B cell (primary cell): Measurements from ENCODE around the gene OVCH1. TPM values are rescaled to one million over a fixed set of nuclear protein-coding genes. Genes with fewer than 3 reads are reported as not detected.
"Not testable (repeated sequence)": the region's sequence is repeated elsewhere in the genome, so short reads cannot be mapped to it uniquely, and the experiment has no call there.

Experiments used
- ATAC-seq: fragments of 200-7000 bp; cut with Tn5 transposase; one replicate; pipeline ENCODE4 v1.10.0; 2021; ENCODE audit warnings: low read depth, mild to moderate bottlenecking, moderate number of reproducible peaks, moderate library complexity
- CTCF ChIA-PET: fragments of 350-600 bp; sonication (Branson Sonifier 250); formaldehyde crosslinking; loops from one replicate; lab custom pipeline; 2021; ENCODE audit warnings: antibody characterized with exemption, inconsistent platforms; lab: Charles Lee
- POLR2A ChIA-PET: fragments of 350-600 bp; sonication (Branson Sonifier 250); formaldehyde crosslinking; loops from one replicate; lab custom pipeline; 2021; ENCODE audit warnings: antibody characterized with exemption; lab: Charles Lee
- DNase-seq: peaks from one replicate; pipeline ENCODE4 v3.0.0; 2013
- H2AFZ ChIP-seq: 2 replicates; pipeline ENCODE4 v1.6.1; 2012; ENCODE audit warnings: mild to moderate bottlenecking, low read depth, low read length; ENCODE audit not compliant: insufficient read depth, poor library complexity, severe bottlenecking
- H3K27ac ChIP-seq, 2 donors: 1 replicate in 1 of 2; 2 replicates in 1 of 2; pipeline ENCODE4 v1.5.1; 2012 to 2013; ENCODE audit warnings: low read length in 2 of 2, mild to moderate bottlenecking in 2 of 2, moderate library complexity in 1 of 2
- H3K27me3 ChIP-seq, 4 experiments: fragments of 200-600 bp in 1 of 4; sonication (generic) in 1 of 4; replicated peaks in 1 of 4; 1 replicate in 2 of 4; 2 replicates in 2 of 4; pipeline versions ENCODE4 v1.6.1 to v1.7.0; 2013 to 2016; ENCODE audit warnings: low read length in 3 of 4, mild to moderate bottlenecking in 2 of 4, mixed read lengths in 1 of 4, moderate library complexity in 1 of 4; ENCODE audit not compliant: insufficient read depth in 4 of 4, control insufficient read depth in 3 of 4; ENCODE audit errors: control extremely low read depth in 1 of 4
- H3K36me3 ChIP-seq, 2 experiments: replicated peaks in 1 of 2; 1 replicate in 1 of 2; 2 replicates in 1 of 2; pipeline versions ENCODE4 v1.6.1 to v1.7.1; 2013; ENCODE audit warnings: low read length in 1 of 2; ENCODE audit not compliant: insufficient read depth in 2 of 2, control insufficient read depth in 1 of 2; ENCODE audit errors: control extremely low read depth in 1 of 2, extremely low read depth in 1 of 2
- H3K4me1 ChIP-seq, 2 donors: fragments of 200-600 bp in 1 of 2; sonication (generic) in 1 of 2; 1 replicate in 1 of 2; 2 replicates in 1 of 2; pipeline versions ENCODE4 v1.5.1 to v1.6.1; 2013 to 2017; ENCODE audit warnings: low read length in 2 of 2; ENCODE audit not compliant: control insufficient read depth in 2 of 2, insufficient read depth in 2 of 2
- H3K4me2 ChIP-seq: replicated peaks from 2 replicates; pipeline ENCODE3; 2012; ENCODE audit warnings: mild to moderate bottlenecking, low read depth, low read length; ENCODE audit not compliant: poor library complexity, severe bottlenecking
- H3K4me3 ChIP-seq, 5 experiments: fragments of 200-600 bp in 1 of 5; sonication (generic) in 1 of 5; 1 replicate in 3 of 5; 2 replicates in 2 of 5; pipeline versions ENCODE4 v1.5.1 to v1.7.0; 2011 to 2016; ENCODE audit warnings: low read length in 4 of 5, mild to moderate bottlenecking in 4 of 5, low read depth in 2 of 5, control low read depth in 1 of 5, moderate library complexity in 1 of 5; ENCODE audit not compliant: insufficient read depth in 1 of 5; ENCODE audit errors: control extremely low read depth in 1 of 5, extremely low read depth in 1 of 5
- H3K79me2 ChIP-seq: fragments of 200-600 bp; sonication (generic); one replicate; pipeline ENCODE4 v1.6.0; 2016; ENCODE audit warnings: low read length; ENCODE audit not compliant: control insufficient read depth, insufficient read depth
- H3K9ac ChIP-seq: fragments of 200-600 bp; sonication (generic); 2 replicates; pipeline ENCODE4 v1.6.1; 2017; ENCODE audit warnings: mild to moderate bottlenecking, low read length, moderate library complexity
- H3K9me3 ChIP-seq, 3 donors: one replicate each; pipeline versions ENCODE4 v1.6.1 to v1.7.1; 2013; ENCODE audit warnings: low read length in 2 of 3; ENCODE audit not compliant: control insufficient read depth in 2 of 3, insufficient read depth in 1 of 3; ENCODE audit errors: control extremely low read depth in 1 of 3
- H4K20me1 ChIP-seq: 2 replicates; pipeline ENCODE4 v1.6.0; 2012; ENCODE audit warnings: mild to moderate bottlenecking, low read length; ENCODE audit not compliant: insufficient read depth, control insufficient read depth, poor library complexity, severe bottlenecking
- H3K27ac Mint-ChIP-seq: one replicate; pipeline ENCODE4 v1.8.0; 2021; ENCODE audit warnings: mixed read lengths
- H3K27me3 Mint-ChIP-seq: one replicate; pipeline ENCODE4 v1.8.0; 2021; ENCODE audit warnings: mixed read lengths
- H3K4me1 Mint-ChIP-seq: one replicate; pipeline ENCODE4 v1.8.0; 2021; ENCODE audit warnings: mixed read lengths
- H3K4me3 Mint-ChIP-seq: one replicate; pipeline ENCODE4 v1.8.0; 2021; ENCODE audit warnings: mixed read lengths
- H3K9me3 Mint-ChIP-seq: one replicate; pipeline ENCODE4 v1.8.0; 2022; ENCODE audit warnings: mixed read lengths; ENCODE audit not compliant: insufficient read depth
- CTCF ChIP-seq: fragments of 200-600 bp; IDR thresholded peaks from one replicate; pipeline ENCODE4 v1.8.0; 2022; ENCODE audit warnings: antibody characterized with exemption, mild to moderate bottlenecking
- EZH2 ChIP-seq: IDR thresholded peaks from 2 replicates; pipeline ENCODE4 v1.6.1; 2012; ENCODE audit warnings: borderline replicate concordance, low read depth, mild to moderate bottlenecking, moderate library complexity, low read length; ENCODE audit not compliant: insufficient read depth, poor library complexity, severe bottlenecking
- WGBS: methylation state at CpG from one replicate; pipeline ENCODE4 v1.1.5; 2013; ENCODE audit warnings: missing lambda C conversion rate; ENCODE audit not compliant: insufficient coverage; 5-methylcytosine and 5-hydroxymethylcytosine counted together
- intact Hi-C: fragments of 100-400 bp; cut with micrococcal nuclease; formaldehyde crosslinking; loops from one replicate; pipeline ENCODE4 v1.10.0; 2022
- polyA plus RNA-seq: library from polyadenylated mRNA; depleted of rRNA; stranded (reverse); fragments of >200 nt; gene quantifications from 2 replicates; pipeline ENCODE4 v1.2.3, GENCODE V29; 2012
- total RNA-seq, 2 donors: library from RNA; stranded (reverse); fragments of 120-200 nt in 1 of 2; gene quantifications; 1 replicate in 1 of 2; 2 replicates in 1 of 2; pipeline versions ENCODE4 v1.2.3 to v1.2.4, GENCODE V29; 2013 to 2022

OVCH1 gene
- total and polyA plus RNA-seq, 2 donors (not counting 1 experiment from before 2014, with no cell fraction given), result not detected

DNA sequence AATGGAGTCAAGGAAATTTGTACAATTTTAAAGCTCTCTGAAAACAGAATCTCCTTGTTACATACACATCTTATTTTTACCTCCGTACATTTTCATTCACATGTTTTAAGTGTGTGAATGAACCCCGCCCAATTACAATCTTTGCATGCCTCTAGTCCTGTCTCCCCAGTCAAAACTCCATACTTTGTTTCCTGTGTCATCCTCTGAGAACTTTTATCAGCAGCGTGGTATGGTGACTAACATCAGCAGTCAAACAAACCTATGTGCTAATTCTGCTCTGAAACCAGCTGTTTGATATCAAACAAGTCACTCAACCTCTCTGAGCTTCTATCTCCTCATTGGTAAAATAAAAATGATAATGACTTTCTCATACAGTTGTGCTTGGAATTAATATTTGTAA is 100.7 kb downstream of the OVCH1 start:
- peaks cover 46% of the 10 kb centered on the region for H3K27me3 Mint-ChIP-seq
- no peak overlapping the region for H3K27ac Mint-ChIP-seq

DNA sequence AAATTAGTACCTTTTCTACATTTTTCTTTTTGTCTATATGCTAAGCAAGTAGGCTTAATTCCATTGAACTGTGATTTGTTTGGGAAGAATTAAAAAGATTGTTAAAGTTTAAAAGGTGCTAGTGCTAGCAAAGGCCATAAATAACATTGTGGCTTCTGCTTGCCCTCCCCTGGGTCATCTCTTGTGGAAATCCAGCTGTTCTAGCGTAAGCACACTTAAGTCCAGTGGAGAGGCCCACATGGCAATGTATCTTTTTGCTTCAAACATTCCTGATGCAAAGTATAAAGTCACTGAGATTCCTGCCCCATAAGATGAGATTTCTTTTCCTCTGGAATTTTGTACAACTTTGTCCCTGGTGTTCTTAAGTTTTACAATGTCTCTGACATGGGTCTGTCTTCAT is 102.1 kb downstream of the OVCH1 start:
- Histone ChIP-seq H3K4me2 (no peak overlapping the region), H3K27ac (no peak overlapping the region), H4K20me1 (no peaks in the 10 kb centered on the region), H3K27me3 (peaks cover 0 to 4% (median 0%) of the 10 kb centered on the region in 4 experiments), H3K79me2 (no peaks in the 10 kb centered on the region), H3K36me3 (no peaks in the 10 kb centered on the region), H3K9ac (no peak overlapping the region), H2AFZ (no peak overlapping the region), H3K4me3 (no peak overlapping the region), H3K4me1 (no peaks in the 10 kb centered on the region), H3K9me3 (no peaks in the 10 kb centered on the region)
- CTCF ChIA-PET, result no interaction called here
- H3K4me1 Mint-ChIP-seq, result no peaks in the 10 kb centered on the region
- H3K27ac Mint-ChIP-seq, result no peak overlapping the region
- H3K9me3 Mint-ChIP-seq, result no peaks in the 10 kb centered on the region
- POLR2A ChIA-PET, result no interaction called here
- peaks cover 36% of the 10 kb centered on the region for H3K27me3 Mint-ChIP-seq
- TF ChIP-seq EZH2 (no peak), CTCF (no peak)
- intact Hi-C loops, result no loop called here
- ATAC-seq, result no peak
- no peak overlapping the region for H3K4me3 Mint-ChIP-seq
- 100% methylated on average over 1 of the region's 1 CpG for WGBS
- no peak for DNase-seq

More for the DNA sequence above, 100.7 kb downstream of the OVCH1 start:
- POLR2A ChIA-PET, result no interaction called here
- Histone ChIP-seq H3K4me2 (no peak overlapping the region), H2AFZ (no peak overlapping the region), H3K36me3 (no peaks in the 10 kb centered on the region), H3K27ac (no peak overlapping the region), H3K4me1 (no peaks in the 10 kb centered on the region), H3K4me3 (no peak overlapping the region), H4K20me1 (no peaks in the 10 kb centered on the region), H3K79me2 (no peaks in the 10 kb centered on the region), H3K27me3 (peaks cover 0 to 4% (median 0%) of the 10 kb centered on the region in 4 experiments), H3K9ac (no peak overlapping the region), H3K9me3 (no peaks in the 10 kb centered on the region)
- WGBS, result 93% methylated on average over 2 of the region's 3 CpGs
- ATAC-seq, result no peak
- DNase-seq, result no peak
- TF ChIP-seq EZH2 (no peak), CTCF (no peak)
- Mint-ChIP-seq H3K9me3 (no peaks in the 10 kb centered on the region), H3K4me1 (no peaks in the 10 kb centered on the region), H3K4me3 (no peak overlapping the region)
- CTCF ChIA-PET, result no interaction called here
- intact Hi-C loops, result no loop called here

DNA sequence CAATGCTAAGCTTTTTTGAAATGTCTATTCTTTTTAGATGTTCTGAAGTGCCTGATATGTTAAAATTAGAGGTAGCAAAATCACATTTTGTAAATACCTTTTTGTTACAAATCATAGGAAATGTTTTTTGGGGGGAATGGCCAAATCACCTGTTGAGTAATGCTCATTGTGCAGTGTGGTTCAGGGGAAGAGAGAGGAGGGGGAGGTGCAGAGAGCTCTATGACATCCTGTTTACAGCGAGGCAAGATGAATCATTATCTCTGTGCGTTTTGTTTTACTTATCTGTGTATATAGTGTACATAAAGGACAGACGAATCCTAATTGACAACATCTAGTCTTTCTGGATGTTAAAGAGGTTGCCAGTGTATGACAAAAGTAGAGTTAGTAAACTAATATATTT is 107.1 kb downstream of the OVCH1 start:
- H3K4me3 Mint-ChIP-seq, H2AFZ ChIP-seq, CTCF ChIA-PET, H3K27ac ChIP-seq, intact Hi-C loops, H3K27ac Mint-ChIP-seq, H3K4me1 ChIP-seq, H3K9me3 ChIP-seq, H3K27me3 ChIP-seq, H4K20me1 ChIP-seq, H3K4me1 Mint-ChIP-seq, H3K4me2 ChIP-seq, ATAC-seq, POLR2A ChIA-PET, DNase-seq, H3K79me2 ChIP-seq, H3K4me3 ChIP-seq, H3K36me3 ChIP-seq, H3K9ac ChIP-seq, H3K9me3 Mint-ChIP-seq: not testable (repeated sequence)
- 100% methylated on average over 1 of the region's 3 CpGs for WGBS
- peaks cover 17% of the 10 kb centered on the region for H3K27me3 Mint-ChIP-seq
